ENCODE measurements around the gene ERGIC2.
"Not testable (repeated sequence)": the region's sequence is repeated elsewhere in the genome, so short reads cannot be mapped to it uniquely, and the experiment has no call there.

The ERGIC2 gene, protein sequence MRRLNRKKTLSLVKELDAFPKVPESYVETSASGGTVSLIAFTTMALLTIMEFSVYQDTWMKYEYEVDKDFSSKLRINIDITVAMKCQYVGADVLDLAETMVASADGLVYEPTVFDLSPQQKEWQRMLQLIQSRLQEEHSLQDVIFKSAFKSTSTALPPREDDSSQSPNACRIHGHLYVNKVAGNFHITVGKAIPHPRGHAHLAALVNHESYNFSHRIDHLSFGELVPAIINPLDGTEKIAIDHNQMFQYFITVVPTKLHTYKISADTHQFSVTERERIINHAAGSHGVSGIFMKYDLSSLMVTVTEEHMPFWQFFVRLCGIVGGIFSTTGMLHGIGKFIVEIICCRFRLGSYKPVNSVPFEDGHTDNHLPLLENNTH

GRCh38 chr12:29380536-29381523, at the start of gene ERGIC2:
TSS of gene ERGIC2 (minus strand) at chr12:29381172. CDS start at chr12:29371633, 9,539 bp downstream.
- intact Hi-C loops (cut with DNase I), result loop anchor here (5.0 kb wide), 1 partner anchor 71 kb away; no protein-coding TSS in a partner anchor
- peak; percentile 71 to 97 (median 82) for DNase-seq

GRCh38 chr12:29430716-29431044, 49.7 kb upstream of the ERGIC2 start:
- DNase-seq, result no peak
- intact Hi-C loops (cut with DNase I), result no loop called here

DNA sequence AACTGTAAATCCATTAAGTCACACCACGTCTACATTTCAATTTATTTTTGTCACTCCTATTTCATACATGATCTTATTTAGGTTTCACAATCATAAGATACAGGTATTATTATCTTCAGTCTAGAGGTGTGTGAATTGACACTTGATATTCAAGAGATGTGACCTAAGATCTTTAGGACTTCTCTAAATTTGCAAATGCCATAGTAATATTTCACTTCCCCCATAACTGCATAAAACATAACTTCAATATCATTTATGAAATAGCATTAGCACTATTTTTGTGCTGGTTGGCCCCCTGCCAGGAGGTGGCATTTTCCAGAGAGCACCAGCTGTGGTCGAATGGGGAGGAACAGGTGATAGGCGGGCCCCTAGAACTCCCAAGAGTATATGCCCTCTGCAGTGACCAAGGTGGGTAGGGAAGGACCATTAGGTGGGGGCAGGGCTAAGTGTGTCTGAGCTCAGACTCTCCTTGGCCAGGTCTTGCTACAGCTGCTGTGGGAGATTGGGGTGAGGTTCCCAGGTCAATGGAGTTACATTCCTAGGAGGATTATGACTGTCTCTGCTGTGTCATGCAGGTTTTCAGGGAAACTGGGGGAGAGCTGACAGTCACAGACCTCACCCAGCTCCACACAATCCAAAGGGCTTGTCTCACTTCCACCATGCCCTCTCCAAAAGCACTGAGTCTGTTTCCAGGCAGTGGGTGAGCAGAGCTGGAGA, 49.2 kb upstream of the ERGIC2 start:
- DNase-seq, result peak in 2 of 10 donors; percentile 39 to 64
- intact Hi-C loops (cut with DNase I), result no loop called here

GRCh38 chr12:29428633-29429032, 47.7 kb upstream of the ERGIC2 start:
- DNase-seq, result no peak
- intact Hi-C loops (cut with DNase I), result no loop called here

GRCh38 chr12:29427964-29428363, 47.0 kb upstream of the ERGIC2 start:
- DNase-seq, result no peak
- intact Hi-C loops (cut with DNase I), result no loop called here

- no peak for DNase-seq
- intact Hi-C loops (cut with DNase I), result no loop called here
Measured at GRCh38 chr12:29426498-29426897, 45.5 kb upstream of the ERGIC2 start.

DNA sequence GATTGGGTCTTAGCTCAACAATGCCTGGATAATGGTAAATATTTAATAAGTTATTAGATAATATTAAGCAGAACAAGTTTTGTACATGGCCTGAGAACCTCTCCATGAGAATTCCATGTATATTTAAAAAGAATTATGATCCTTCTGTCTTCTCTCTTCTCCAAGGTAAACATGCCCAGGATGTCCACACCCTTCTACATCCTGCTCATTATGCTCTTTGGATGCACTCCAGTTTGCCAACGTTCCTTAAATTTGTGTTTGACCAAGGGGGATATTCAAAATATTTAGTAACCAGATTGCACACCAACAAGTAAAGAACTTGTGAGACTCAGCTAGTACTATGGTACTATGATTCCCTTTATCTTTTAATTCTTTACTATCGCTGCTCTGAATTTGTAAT, 44.8 kb upstream of the ERGIC2 start:
- intact Hi-C loops (cut with DNase I), result no loop called here
- no peak for DNase-seq

GRCh38 chr12:29416748-29417147, 35.8 kb upstream of the ERGIC2 start:
- DNase-seq, result no peak
- intact Hi-C loops (cut with DNase I), result no loop called here

DNA sequence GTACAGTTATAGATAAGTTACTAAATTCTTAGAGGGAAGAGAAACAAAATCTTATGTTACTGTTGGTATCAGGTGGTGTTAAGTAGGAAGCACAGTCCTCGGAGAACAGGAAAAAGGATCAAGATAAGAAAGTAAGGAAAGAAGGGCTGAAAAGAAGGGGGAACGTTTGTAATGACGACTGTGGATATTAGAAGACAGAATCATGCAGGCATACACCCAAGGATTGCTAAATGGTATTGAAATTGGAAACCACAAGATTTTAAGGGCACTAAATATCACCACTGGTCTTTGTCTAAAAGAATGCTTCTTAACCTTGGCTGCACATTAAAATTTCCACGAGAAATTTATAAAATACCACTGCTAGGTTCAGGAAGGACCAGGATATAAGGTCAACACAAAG, 34.1 kb upstream of the ERGIC2 start:
- intact Hi-C loops (cut with DNase I), result no loop called here
- DNase-seq, result no peak

- no peak for DNase-seq
- intact Hi-C loops (cut with DNase I), result no loop called here
Measured at GRCh38 chr12:29414368-29414767, 33.4 kb upstream of the ERGIC2 start.

- no peak for DNase-seq
- intact Hi-C loops (cut with DNase I), result no loop called here
Measured at GRCh38 chr12:29405561-29405960, 24.6 kb upstream of the ERGIC2 start.

- intact Hi-C loops (cut with DNase I), result no loop called here
- DNase-seq, result no peak
Measured at GRCh38 chr12:29403991-29404390, 23.0 kb upstream of the ERGIC2 start.

- DNase-seq, result no peak
- intact Hi-C loops (cut with DNase I), result no loop called here
Measured at GRCh38 chr12:29402437-29402836, 21.5 kb upstream of the ERGIC2 start.

- DNase-seq, result no peak
- intact Hi-C loops (cut with DNase I), result no loop called here
Measured at GRCh38 chr12:29398495-29398894, 17.5 kb upstream of the ERGIC2 start.

DNA sequence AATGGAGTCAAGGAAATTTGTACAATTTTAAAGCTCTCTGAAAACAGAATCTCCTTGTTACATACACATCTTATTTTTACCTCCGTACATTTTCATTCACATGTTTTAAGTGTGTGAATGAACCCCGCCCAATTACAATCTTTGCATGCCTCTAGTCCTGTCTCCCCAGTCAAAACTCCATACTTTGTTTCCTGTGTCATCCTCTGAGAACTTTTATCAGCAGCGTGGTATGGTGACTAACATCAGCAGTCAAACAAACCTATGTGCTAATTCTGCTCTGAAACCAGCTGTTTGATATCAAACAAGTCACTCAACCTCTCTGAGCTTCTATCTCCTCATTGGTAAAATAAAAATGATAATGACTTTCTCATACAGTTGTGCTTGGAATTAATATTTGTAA, 15.8 kb upstream of the ERGIC2 start:
- no peak for DNase-seq
- intact Hi-C loops (cut with DNase I), result no loop called here

DNA sequence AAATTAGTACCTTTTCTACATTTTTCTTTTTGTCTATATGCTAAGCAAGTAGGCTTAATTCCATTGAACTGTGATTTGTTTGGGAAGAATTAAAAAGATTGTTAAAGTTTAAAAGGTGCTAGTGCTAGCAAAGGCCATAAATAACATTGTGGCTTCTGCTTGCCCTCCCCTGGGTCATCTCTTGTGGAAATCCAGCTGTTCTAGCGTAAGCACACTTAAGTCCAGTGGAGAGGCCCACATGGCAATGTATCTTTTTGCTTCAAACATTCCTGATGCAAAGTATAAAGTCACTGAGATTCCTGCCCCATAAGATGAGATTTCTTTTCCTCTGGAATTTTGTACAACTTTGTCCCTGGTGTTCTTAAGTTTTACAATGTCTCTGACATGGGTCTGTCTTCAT, 14.4 kb upstream of the ERGIC2 start:
- no peak for DNase-seq
- intact Hi-C loops (cut with DNase I), result no loop called here

GRCh38 chr12:29390419-29390818, 9.4 kb upstream of the ERGIC2 start:
- DNase-seq; intact Hi-C loops (cut with DNase I): not testable (repeated sequence)

GRCh38 chr12:29389295-29389919, 8.4 kb upstream of the ERGIC2 start:
- intact Hi-C loops (cut with DNase I), result no loop called here
- DNase-seq, result peak in 3 of 10 donors; percentile 59 to 81 (median 67)

GRCh38 chr12:29386084-29386680, 5.2 kb upstream of the ERGIC2 start:
- intact Hi-C loops (cut with DNase I), result not testable (repeated sequence)
- peak in 3 of 10 donors; percentile 57 to 78 (median 73) for DNase-seq

- peak in 2 of 10 donors; percentile 31 to 53 for DNase-seq
- intact Hi-C loops (cut with DNase I), result not testable (repeated sequence)
Measured at GRCh38 chr12:29385194-29385593, 4.2 kb upstream of the ERGIC2 start.

Data from posterior cingulate gyrus (tissue), 11 donors.